ENCODE measurements around the gene PREX1. TPM values are rescaled to one million over a fixed set of nuclear protein-coding genes. Genes with fewer than 3 reads are reported as not detected.
A peak's percentile ranks its signal among the peaks of the same experiment; 100 is the strongest.

Gene PREX1
- total and polyA plus RNA-seq, 2 experiments from 2014 or later: 2.4 to 10.3 TPM

GRCh38 chr20:48724382-48724781, 103.4 kb downstream of the PREX1 start (continued):
- TF ChIP-seq EZH2phosphoT487 (IDR thresholded peaks at IDR 0.05; ENCODE audit: unreplicated experiment): no peak
- no peak for TF ChIP-seq EZH2 (IDR thresholded peaks at IDR 0.05; ENCODE audit: low read depth, unreplicated experiment)
- no peak for TF ChIP-seq POLR2AphosphoS5 (IDR thresholded peaks at IDR 0.05; ENCODE audit: low read depth)
- TF ChIP-seq REST (IDR thresholded peaks at IDR 0.05; ENCODE audit: unreplicated experiment): no peak
- TF ChIP-seq ZNF114 (CRISPR knock-in tag; IDR thresholded peaks at IDR 0.05): no peak
- no peak for TF ChIP-seq STAT1 (IDR thresholded peaks at IDR 0.05; ENCODE audit: unreplicated experiment)

GRCh38 chr20:48723308-48724264, 104.2 kb downstream of the PREX1 start:
- Histone ChIP-seq H3K36me3 (ENCODE audit: insufficient read depth) (no peaks in the 10 kb centered on the region), H4K20me1 (replicated peaks; ENCODE audit: insufficient read depth) (no peaks in the 10 kb centered on the region), H3F3A (replicated peaks; ENCODE audit: low read depth) (no peaks in the 10 kb centered on the region), H3K27me3 (ENCODE audit: insufficient read depth) (no peaks in the 10 kb centered on the region), H3K4me2 (no peak overlapping the region), H3K4me1 (ENCODE audit: insufficient read depth) (peaks cover 5% of the 10 kb centered on the region; the same call in 1 of the 2 replicates), H3K4me3 (no peak overlapping the region), H3K27ac (ENCODE audit: low read depth) (no peak overlapping the region), H3K79me2 (replicated peaks; ENCODE audit: insufficient read depth) (no peaks in the 10 kb centered on the region), H2AFZ (no peak overlapping the region), H3K9me2 (ENCODE audit: insufficient read depth) (no peaks in the 10 kb centered on the region)
- Mint-ChIP-seq H3K27ac (no peak overlapping the region), H3K36me3 (ENCODE audit: low read depth) (peaks cover 9% of the 10 kb centered on the region), H3K9me3 (no peaks in the 10 kb centered on the region; the same call in 2 of the 3 replicates), H3K27me3 (ENCODE audit: insufficient read depth, low read depth, poor library complexity) (peaks cover 5% of the 10 kb centered on the region), H3K4me3 (no peak overlapping the region), H3K4me1 (peaks cover 18% of the 10 kb centered on the region)
- peak; percentile 52 for ATAC-seq
- no peak for DNase-seq (ENCODE audit: low spot score)
- TF ChIP-seq NANOG (IDR thresholded peaks at IDR 0.05; ENCODE audit: borderline replicate concordance) (no peak), STAT1 (IDR thresholded peaks at IDR 0.05; ENCODE audit: unreplicated experiment) (no peak), ZNF114 (CRISPR knock-in tag; IDR thresholded peaks at IDR 0.05) (no peak), ETS1 (IDR thresholded peaks at IDR 0.05) (no peak), JUNB (IDR thresholded peaks at IDR 0.05; ENCODE audit: unreplicated experiment) (no peak), ZNF462 (CRISPR knock-in tag; IDR thresholded peaks at IDR 0.05) (no peak), EZH2 (IDR thresholded peaks at IDR 0.05; ENCODE audit: low read depth, unreplicated experiment) (no peak), POLR2AphosphoS5 (IDR thresholded peaks at IDR 0.05; ENCODE audit: low read depth) (no peak), ZNF331 (CRISPR knock-in tag; IDR thresholded peaks at IDR 0.05; ENCODE audit: low read depth) (no peak)
